B cell (primary cell): ENCODE measurements around the gene ANKS1B. TPM values are rescaled to one million over a fixed set of nuclear protein-coding genes. Genes with fewer than 3 reads are reported as not detected.

Experiments used
- ATAC-seq: fragments of 200-7000 bp; cut with Tn5 transposase; one replicate; pipeline ENCODE4 v1.10.0; 2021; ENCODE audit warnings: low read depth, mild to moderate bottlenecking, moderate number of reproducible peaks, moderate library complexity
- CTCF ChIA-PET: fragments of 350-600 bp; sonication (Branson Sonifier 250); formaldehyde crosslinking; loops from one replicate; lab custom pipeline; 2021; ENCODE audit warnings: antibody characterized with exemption, inconsistent platforms; lab: Charles Lee
- POLR2A ChIA-PET: fragments of 350-600 bp; sonication (Branson Sonifier 250); formaldehyde crosslinking; loops from one replicate; lab custom pipeline; 2021; ENCODE audit warnings: antibody characterized with exemption; lab: Charles Lee
- DNase-seq: peaks from one replicate; pipeline ENCODE4 v3.0.0; 2013
- H2AFZ ChIP-seq: 2 replicates; pipeline ENCODE4 v1.6.1; 2012; ENCODE audit warnings: mild to moderate bottlenecking, low read depth, low read length; ENCODE audit not compliant: insufficient read depth, poor library complexity, severe bottlenecking
- H3K27ac ChIP-seq, 2 donors: 1 replicate in 1 of 2; 2 replicates in 1 of 2; pipeline ENCODE4 v1.5.1; 2012 to 2013; ENCODE audit warnings: low read length in 2 of 2, mild to moderate bottlenecking in 2 of 2, moderate library complexity in 1 of 2
- H3K27me3 ChIP-seq, 4 experiments: fragments of 200-600 bp in 1 of 4; sonication (generic) in 1 of 4; replicated peaks in 1 of 4; 1 replicate in 2 of 4; 2 replicates in 2 of 4; pipeline versions ENCODE4 v1.6.1 to v1.7.0; 2013 to 2016; ENCODE audit warnings: low read length in 3 of 4, mild to moderate bottlenecking in 2 of 4, mixed read lengths in 1 of 4, moderate library complexity in 1 of 4; ENCODE audit not compliant: insufficient read depth in 4 of 4, control insufficient read depth in 3 of 4; ENCODE audit errors: control extremely low read depth in 1 of 4
- H3K36me3 ChIP-seq, 2 experiments: replicated peaks in 1 of 2; 1 replicate in 1 of 2; 2 replicates in 1 of 2; pipeline versions ENCODE4 v1.6.1 to v1.7.1; 2013; ENCODE audit warnings: low read length in 1 of 2; ENCODE audit not compliant: insufficient read depth in 2 of 2, control insufficient read depth in 1 of 2; ENCODE audit errors: control extremely low read depth in 1 of 2, extremely low read depth in 1 of 2
- H3K4me1 ChIP-seq, 2 donors: fragments of 200-600 bp in 1 of 2; sonication (generic) in 1 of 2; 1 replicate in 1 of 2; 2 replicates in 1 of 2; pipeline versions ENCODE4 v1.5.1 to v1.6.1; 2013 to 2017; ENCODE audit warnings: low read length in 2 of 2; ENCODE audit not compliant: control insufficient read depth in 2 of 2, insufficient read depth in 2 of 2
- H3K4me2 ChIP-seq: replicated peaks from 2 replicates; pipeline ENCODE3; 2012; ENCODE audit warnings: mild to moderate bottlenecking, low read depth, low read length; ENCODE audit not compliant: poor library complexity, severe bottlenecking
- H3K4me3 ChIP-seq, 5 experiments: fragments of 200-600 bp in 1 of 5; sonication (generic) in 1 of 5; 1 replicate in 3 of 5; 2 replicates in 2 of 5; pipeline versions ENCODE4 v1.5.1 to v1.7.0; 2011 to 2016; ENCODE audit warnings: low read length in 4 of 5, mild to moderate bottlenecking in 4 of 5, low read depth in 2 of 5, control low read depth in 1 of 5, moderate library complexity in 1 of 5; ENCODE audit not compliant: insufficient read depth in 1 of 5; ENCODE audit errors: control extremely low read depth in 1 of 5, extremely low read depth in 1 of 5
- H3K79me2 ChIP-seq: fragments of 200-600 bp; sonication (generic); one replicate; pipeline ENCODE4 v1.6.0; 2016; ENCODE audit warnings: low read length; ENCODE audit not compliant: control insufficient read depth, insufficient read depth
- H3K9ac ChIP-seq: fragments of 200-600 bp; sonication (generic); 2 replicates; pipeline ENCODE4 v1.6.1; 2017; ENCODE audit warnings: mild to moderate bottlenecking, low read length, moderate library complexity
- H3K9me3 ChIP-seq, 3 donors: one replicate each; pipeline versions ENCODE4 v1.6.1 to v1.7.1; 2013; ENCODE audit warnings: low read length in 2 of 3; ENCODE audit not compliant: control insufficient read depth in 2 of 3, insufficient read depth in 1 of 3; ENCODE audit errors: control extremely low read depth in 1 of 3
- H4K20me1 ChIP-seq: 2 replicates; pipeline ENCODE4 v1.6.0; 2012; ENCODE audit warnings: mild to moderate bottlenecking, low read length; ENCODE audit not compliant: insufficient read depth, control insufficient read depth, poor library complexity, severe bottlenecking
- H3K27ac Mint-ChIP-seq: one replicate; pipeline ENCODE4 v1.8.0; 2021; ENCODE audit warnings: mixed read lengths
- H3K27me3 Mint-ChIP-seq: one replicate; pipeline ENCODE4 v1.8.0; 2021; ENCODE audit warnings: mixed read lengths
- H3K4me1 Mint-ChIP-seq: one replicate; pipeline ENCODE4 v1.8.0; 2021; ENCODE audit warnings: mixed read lengths
- H3K4me3 Mint-ChIP-seq: one replicate; pipeline ENCODE4 v1.8.0; 2021; ENCODE audit warnings: mixed read lengths
- H3K9me3 Mint-ChIP-seq: one replicate; pipeline ENCODE4 v1.8.0; 2022; ENCODE audit warnings: mixed read lengths; ENCODE audit not compliant: insufficient read depth
- EZH2 ChIP-seq: IDR thresholded peaks from 2 replicates; pipeline ENCODE4 v1.6.1; 2012; ENCODE audit warnings: borderline replicate concordance, low read depth, mild to moderate bottlenecking, moderate library complexity, low read length; ENCODE audit not compliant: insufficient read depth, poor library complexity, severe bottlenecking
- WGBS: methylation state at CpG from one replicate; pipeline ENCODE4 v1.1.5; 2013; ENCODE audit warnings: missing lambda C conversion rate; ENCODE audit not compliant: insufficient coverage; 5-methylcytosine and 5-hydroxymethylcytosine counted together
- intact Hi-C: fragments of 100-400 bp; cut with micrococcal nuclease; formaldehyde crosslinking; loops from one replicate; pipeline ENCODE4 v1.10.0; 2022
- polyA plus RNA-seq: library from polyadenylated mRNA; depleted of rRNA; stranded (reverse); fragments of >200 nt; gene quantifications from 2 replicates; pipeline ENCODE4 v1.2.3, GENCODE V29; 2012
- total RNA-seq, 2 donors: library from RNA; stranded (reverse); fragments of 120-200 nt in 1 of 2; gene quantifications; 1 replicate in 1 of 2; 2 replicates in 1 of 2; pipeline versions ENCODE4 v1.2.3 to v1.2.4, GENCODE V29; 2013 to 2022
- TF ChIP-seq, protein P1 (sequence below): fragments of 200-600 bp; IDR thresholded peaks from one replicate; pipeline ENCODE4 v1.8.0; 2022; ENCODE audit warnings: antibody characterized with exemption, mild to moderate bottlenecking

Gene ANKS1B
- total and polyA plus RNA-seq, 2 donors (not counting 1 experiment from before 2014, with no cell fraction given) = not detected

DNA sequence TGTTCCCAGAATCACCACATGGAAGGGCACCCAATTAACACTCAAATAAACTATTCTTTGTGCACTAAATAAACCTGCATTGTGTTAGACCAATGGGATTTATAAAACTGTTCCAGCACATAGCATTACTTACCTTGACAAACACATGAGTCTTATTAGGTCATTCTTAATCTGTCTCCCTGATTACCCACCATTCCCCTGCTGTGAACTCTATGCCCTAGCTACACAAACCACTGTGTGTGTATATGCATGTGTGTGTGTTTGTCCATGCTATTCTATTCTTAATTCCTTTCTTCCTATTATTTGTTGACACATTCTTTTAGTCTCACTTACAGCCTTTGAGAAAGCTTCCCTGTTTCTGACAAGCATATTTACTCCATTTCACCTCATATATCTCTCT is 640.8 kb downstream of the ANKS1B start:
- Histone ChIP-seq H3K4me2 (no peak overlapping the region), H3K27me3 (no peaks in the 10 kb centered on the region), H4K20me1 (no peaks in the 10 kb centered on the region), H3K36me3 (no peaks in the 10 kb centered on the region), H3K4me3 (no peak overlapping the region), H3K27ac (no peak overlapping the region), H3K9ac (no peak overlapping the region), H3K4me1 (no peaks in the 10 kb centered on the region), H3K79me2 (no peaks in the 10 kb centered on the region), H2AFZ (no peak overlapping the region), H3K9me3 (no peaks in the 10 kb centered on the region)
- Mint-ChIP-seq H3K27me3 (no peaks in the 10 kb centered on the region), H3K9me3 (no peaks in the 10 kb centered on the region), H3K4me3 (no peak overlapping the region), H3K4me1 (no peaks in the 10 kb centered on the region), H3K27ac (no peak overlapping the region)
- ChIA-PET CTCF (no interaction called here), POLR2A (no interaction called here)
- ATAC-seq (no peak), DNase-seq (no peak)
- TF ChIP-seq, protein P1, sequence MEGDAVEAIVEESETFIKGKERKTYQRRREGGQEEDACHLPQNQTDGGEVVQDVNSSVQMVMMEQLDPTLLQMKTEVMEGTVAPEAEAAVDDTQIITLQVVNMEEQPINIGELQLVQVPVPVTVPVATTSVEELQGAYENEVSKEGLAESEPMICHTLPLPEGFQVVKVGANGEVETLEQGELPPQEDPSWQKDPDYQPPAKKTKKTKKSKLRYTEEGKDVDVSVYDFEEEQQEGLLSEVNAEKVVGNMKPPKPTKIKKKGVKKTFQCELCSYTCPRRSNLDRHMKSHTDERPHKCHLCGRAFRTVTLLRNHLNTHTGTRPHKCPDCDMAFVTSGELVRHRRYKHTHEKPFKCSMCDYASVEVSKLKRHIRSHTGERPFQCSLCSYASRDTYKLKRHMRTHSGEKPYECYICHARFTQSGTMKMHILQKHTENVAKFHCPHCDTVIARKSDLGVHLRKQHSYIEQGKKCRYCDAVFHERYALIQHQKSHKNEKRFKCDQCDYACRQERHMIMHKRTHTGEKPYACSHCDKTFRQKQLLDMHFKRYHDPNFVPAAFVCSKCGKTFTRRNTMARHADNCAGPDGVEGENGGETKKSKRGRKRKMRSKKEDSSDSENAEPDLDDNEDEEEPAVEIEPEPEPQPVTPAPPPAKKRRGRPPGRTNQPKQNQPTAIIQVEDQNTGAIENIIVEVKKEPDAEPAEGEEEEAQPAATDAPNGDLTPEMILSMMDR = no peak
- no peak for TF ChIP-seq EZH2
- intact Hi-C loops = no loop called here

DNA sequence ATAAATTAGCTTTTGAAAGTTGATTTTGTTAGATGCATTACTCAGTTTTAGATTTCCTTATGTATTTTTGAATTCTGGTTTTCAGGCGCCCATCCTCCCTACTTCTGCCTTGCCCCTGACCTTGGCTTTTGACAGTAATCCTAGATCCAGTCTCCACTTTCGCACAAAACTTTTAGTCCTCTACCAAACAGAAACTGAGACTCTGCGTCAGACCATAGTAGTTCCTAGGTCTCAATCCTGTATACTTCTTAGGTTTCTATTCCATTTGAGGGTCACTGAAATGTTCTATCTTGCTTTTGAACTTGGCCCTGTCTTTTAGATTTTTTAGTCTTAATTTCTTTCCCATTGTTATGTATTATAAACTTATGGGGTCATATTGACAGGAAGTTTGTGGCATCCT is 645.1 kb downstream of the ANKS1B start:
- DNase-seq = no peak

More for the DNA sequence above, 645.1 kb downstream of the ANKS1B start:
- no peak overlapping the region for H3K4me3 Mint-ChIP-seq
- ChIA-PET CTCF (no interaction called here), POLR2A (no interaction called here)
- Histone ChIP-seq H3K4me3 (no peak overlapping the region), H3K27ac (no peak overlapping the region), H3K4me2 (no peak overlapping the region), H3K4me1 (no peaks in the 10 kb centered on the region), H4K20me1 (no peaks in the 10 kb centered on the region), H3K9ac (no peak overlapping the region), H2AFZ (no peak overlapping the region), H3K27me3 (no peaks in the 10 kb centered on the region), H3K36me3 (no peaks in the 10 kb centered on the region), H3K9me3 (no peaks in the 10 kb centered on the region), H3K79me2 (no peaks in the 10 kb centered on the region)
- no peak overlapping the region for H3K27ac Mint-ChIP-seq
- ATAC-seq = no peak
- H3K4me1 Mint-ChIP-seq = no peaks in the 10 kb centered on the region
- TF ChIP-seq, protein P1 = no peak
- TF ChIP-seq EZH2 = no peak
- no CpG with 5 or more reads among the region's 3 CpGs for WGBS
- peaks cover 4% of the 10 kb centered on the region for H3K9me3 Mint-ChIP-seq
- H3K27me3 Mint-ChIP-seq = no peaks in the 10 kb centered on the region
- intact Hi-C loops = no loop called here
